CD4-positive, alpha-beta T cell (primary cell): ENCODE data around the gene ING1. TPM values are rescaled to one million over a fixed set of nuclear protein-coding genes. Genes with fewer than 3 reads are reported as not detected.
"Not testable (repeated sequence)": the region's sequence is repeated elsewhere in the genome, so short reads cannot be mapped to it uniquely, and the experiment has no call there.

Source experiments
- ATAC-seq: fragments of 200-7000 bp; cut with Tn5 transposase; one replicate; pipeline ENCODE4 v1.10.0; 2022; ENCODE audit warnings: mild to moderate bottlenecking; ENCODE audit not compliant: poor library complexity
- CTCF ChIA-PET: fragments of 350-600 bp; sonication (Branson Sonifier 250); formaldehyde crosslinking; loops from one replicate; lab custom pipeline; 2021; ENCODE audit warnings: antibody characterized with exemption, inconsistent platforms; lab: Charles Lee
- POLR2A ChIA-PET: fragments of 350-600 bp; sonication (Branson Sonifier 250); formaldehyde crosslinking; loops from one replicate; lab custom pipeline; 2021; ENCODE audit warnings: antibody characterized with exemption, inconsistent platforms; lab: Charles Lee
- DNase-seq, 14 experiments: peaks; one replicate each; pipeline ENCODE4 v3.0.0-alpha.2; 2013 to 2020; ENCODE audit warnings: mixed read lengths in 2 of 14
- H3K27ac ChIP-seq, 2 donors: one replicate each; pipeline versions ENCODE4 v1.5.1 to v1.7.0; 2013; ENCODE audit warnings: low read length in 2 of 2, low read depth in 1 of 2, mild to moderate bottlenecking in 1 of 2
- H3K27me3 ChIP-seq, 2 experiments: 1 replicate in 1 of 2; 2 replicates in 1 of 2; pipeline versions ENCODE4 v1.6.1 to v1.7.0; 2013; ENCODE audit warnings: low read length in 2 of 2, control low read depth in 1 of 2, mild to moderate bottlenecking in 1 of 2, moderate library complexity in 1 of 2; ENCODE audit not compliant: insufficient read depth in 2 of 2, control insufficient read depth in 1 of 2
- H3K36me3 ChIP-seq: one replicate; pipeline ENCODE4 v1.6.1; 2013; ENCODE audit warnings: low read length, control low read depth; ENCODE audit not compliant: insufficient read depth
- H3K4me1 ChIP-seq: one replicate; pipeline ENCODE4 v1.6.1; 2013; ENCODE audit warnings: low read length, control low read depth; ENCODE audit not compliant: insufficient read depth
- H3K4me3 ChIP-seq: one replicate; pipeline ENCODE4 v1.5.1; 2013; ENCODE audit warnings: mild to moderate bottlenecking, low read length, moderate library complexity
- H3K9me3 ChIP-seq, 2 experiments: 1 replicate in 1 of 2; 2 replicates in 1 of 2; pipeline versions ENCODE4 v1.6.1 to v1.7.0; 2013; ENCODE audit warnings: low read length in 2 of 2, mild to moderate bottlenecking in 2 of 2, control low read depth in 1 of 2, moderate library complexity in 1 of 2; ENCODE audit not compliant: control insufficient read depth in 1 of 2, insufficient read depth in 1 of 2
- H3K27ac Mint-ChIP-seq: one replicate; pipeline ENCODE4 v1.8.0; 2020; ENCODE audit warnings: mixed read lengths
- H3K27me3 Mint-ChIP-seq: one replicate; pipeline ENCODE4 v1.8.0; 2021; ENCODE audit warnings: mixed read lengths
- H3K36me3 Mint-ChIP-seq: one replicate; pipeline ENCODE4 v1.8.0; 2021; ENCODE audit warnings: low read depth, mixed read lengths
- H3K4me1 Mint-ChIP-seq: one replicate; pipeline ENCODE4 v1.8.0; 2021; ENCODE audit warnings: low read depth, mixed read lengths
- H3K4me3 Mint-ChIP-seq: one replicate; pipeline ENCODE4 v1.8.0; 2020; ENCODE audit warnings: mild to moderate bottlenecking, mixed read lengths
- H3K9me3 Mint-ChIP-seq: one replicate; pipeline ENCODE4 v1.8.0; 2020; ENCODE audit warnings: mixed read lengths
- intact Hi-C, 2 experiments: fragments of 100-400 bp; cut with DNase I in 1 of 2; cut with micrococcal nuclease in 1 of 2; formaldehyde crosslinking; loops; one replicate each; pipeline versions ENCODE4 v1.15.1 to v1.9.0; 2023 to 2025; cut with DNase I, micrococcal nuclease
- total RNA-seq, 174 experiments: library from RNA in 2 of 174; stranded (reverse) in 2 of 174; gene quantifications; one replicate each; pipeline ENCODE4 v1.2.3 and lab custom pipeline; 2021 to 2026
- TF ChIP-seq, protein P1 (sequence below): fragments of 200-600 bp; IDR thresholded peaks from one replicate; pipeline ENCODE4 v1.8.0; 2022; ENCODE audit warnings: antibody characterized with exemption, mild to moderate bottlenecking

ING1 gene
- total RNA-seq, 2 experiments from 2014 or later = 14.6 to 16.2 TPM

DNA sequence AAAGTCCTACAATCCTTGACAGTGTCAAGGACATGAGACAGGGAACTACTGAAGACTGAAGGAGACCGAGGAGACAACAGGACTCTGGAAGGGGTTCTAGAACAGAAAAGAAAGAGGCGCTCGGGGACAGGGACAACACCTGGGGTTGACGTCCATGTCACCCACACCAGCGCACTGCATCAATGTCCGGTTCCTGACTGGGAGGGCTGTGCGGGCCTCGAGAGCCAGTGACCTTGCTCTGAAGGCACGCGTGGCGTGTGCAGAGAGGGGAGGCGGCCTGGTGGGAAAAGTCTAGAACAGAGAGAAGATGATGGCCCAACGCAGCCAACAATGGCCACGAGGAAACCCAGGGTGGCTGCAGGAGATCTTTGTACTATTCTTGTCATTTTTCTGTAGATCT is 13.3 kb upstream of the ING1 start:
- H3K4me3 Mint-ChIP-seq = no peak overlapping the region
- peaks cover 79% of the 10 kb centered on the region for H3K36me3 Mint-ChIP-seq
- ChIA-PET POLR2A (no interaction called here), CTCF (no interaction called here)
- H3K27ac Mint-ChIP-seq = no peak overlapping the region
- H3K4me3 ChIP-seq = no peak overlapping the region
- intact Hi-C loops = loop anchor here in 1 of 2 experiments (5.0 to 10.0 kb wide), 3 partner anchors 88 to 485 kb away; no protein-coding TSS in a partner anchor
- peaks cover 50% of the 10 kb centered on the region for H3K4me1 Mint-ChIP-seq
- ATAC-seq (no peak), DNase-seq (no peak)
- no peaks in the 10 kb centered on the region for H3K9me3 Mint-ChIP-seq
- no peaks in the 10 kb centered on the region for H3K27me3 Mint-ChIP-seq
- no peaks in the 10 kb centered on the region for H3K27me3 ChIP-seq
- H3K27ac ChIP-seq = no peak overlapping the region
- no peaks in the 10 kb centered on the region for H3K9me3 ChIP-seq
- H3K4me1 ChIP-seq = peaks cover 38% of the 10 kb centered on the region
- TF ChIP-seq, protein P1, sequence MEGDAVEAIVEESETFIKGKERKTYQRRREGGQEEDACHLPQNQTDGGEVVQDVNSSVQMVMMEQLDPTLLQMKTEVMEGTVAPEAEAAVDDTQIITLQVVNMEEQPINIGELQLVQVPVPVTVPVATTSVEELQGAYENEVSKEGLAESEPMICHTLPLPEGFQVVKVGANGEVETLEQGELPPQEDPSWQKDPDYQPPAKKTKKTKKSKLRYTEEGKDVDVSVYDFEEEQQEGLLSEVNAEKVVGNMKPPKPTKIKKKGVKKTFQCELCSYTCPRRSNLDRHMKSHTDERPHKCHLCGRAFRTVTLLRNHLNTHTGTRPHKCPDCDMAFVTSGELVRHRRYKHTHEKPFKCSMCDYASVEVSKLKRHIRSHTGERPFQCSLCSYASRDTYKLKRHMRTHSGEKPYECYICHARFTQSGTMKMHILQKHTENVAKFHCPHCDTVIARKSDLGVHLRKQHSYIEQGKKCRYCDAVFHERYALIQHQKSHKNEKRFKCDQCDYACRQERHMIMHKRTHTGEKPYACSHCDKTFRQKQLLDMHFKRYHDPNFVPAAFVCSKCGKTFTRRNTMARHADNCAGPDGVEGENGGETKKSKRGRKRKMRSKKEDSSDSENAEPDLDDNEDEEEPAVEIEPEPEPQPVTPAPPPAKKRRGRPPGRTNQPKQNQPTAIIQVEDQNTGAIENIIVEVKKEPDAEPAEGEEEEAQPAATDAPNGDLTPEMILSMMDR = no peak
- peaks cover 63% of the 10 kb centered on the region for H3K36me3 ChIP-seq

DNA sequence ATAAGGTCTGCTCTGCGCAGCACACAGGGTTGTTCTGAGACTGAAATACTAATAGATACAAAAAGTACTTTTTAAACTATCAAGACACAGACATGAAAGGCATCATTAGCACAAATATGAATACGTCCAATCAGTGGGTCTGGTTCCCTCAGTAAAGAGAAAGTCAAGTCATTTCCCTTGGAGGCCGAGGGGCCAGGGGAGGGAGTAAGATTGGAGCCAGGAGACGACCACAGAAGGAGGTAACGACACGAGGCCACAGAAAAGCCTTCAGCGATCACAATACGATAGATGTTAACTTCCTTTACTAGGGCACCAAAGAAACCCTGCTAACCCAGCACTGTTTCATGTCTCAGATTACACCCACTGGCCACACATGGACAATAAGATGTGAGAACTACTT is 12.9 kb upstream of the ING1 start:
- Histone ChIP-seq H3K9me3 (no peaks in the 10 kb centered on the region), H3K36me3 (peaks cover 61% of the 10 kb centered on the region), H3K27me3 (no peaks in the 10 kb centered on the region), H3K4me1 (peaks cover 42% of the 10 kb centered on the region), H3K4me3 (no peak overlapping the region), H3K27ac (no peak overlapping the region)
- Mint-ChIP-seq H3K4me3 (no peak overlapping the region), H3K27ac (no peak overlapping the region), H3K4me1 (peaks cover 54% of the 10 kb centered on the region), H3K36me3 (peaks cover 83% of the 10 kb centered on the region), H3K27me3 (no peaks in the 10 kb centered on the region), H3K9me3 (no peaks in the 10 kb centered on the region)
- ChIA-PET CTCF (no interaction called here), POLR2A (no interaction called here)
- ATAC-seq (no peak), DNase-seq (no peak)
- intact Hi-C loops = loop anchor here in 1 of 2 experiments (5.0 to 10.0 kb wide), 3 partner anchors 88 to 484 kb away; no protein-coding TSS in a partner anchor
- TF ChIP-seq, protein P1 = no peak

DNA sequence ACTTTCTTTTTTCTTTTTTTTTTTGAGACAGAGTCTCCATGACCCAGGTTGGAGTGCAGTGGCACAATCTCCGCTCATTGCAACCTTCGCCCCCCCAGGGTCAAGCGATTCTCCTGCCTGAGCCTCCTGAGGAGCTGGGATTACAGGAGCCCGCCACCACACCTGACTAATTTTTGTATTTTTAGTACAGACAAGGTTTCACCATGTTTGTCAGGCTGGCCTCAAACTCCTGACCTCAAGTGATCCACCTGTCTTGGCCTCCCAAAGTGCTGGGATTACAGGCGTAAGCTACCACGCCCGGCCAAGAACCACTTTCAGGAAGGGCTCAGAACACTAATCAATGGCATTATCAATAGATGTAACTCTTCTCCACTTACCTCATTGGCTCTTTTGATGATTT is 12.4 kb upstream of the ING1 start:
- CTCF ChIA-PET, POLR2A ChIA-PET, H3K9me3 Mint-ChIP-seq, H3K27me3 Mint-ChIP-seq, ATAC-seq, H3K9me3 ChIP-seq, H3K27me3 ChIP-seq, H3K27ac ChIP-seq, DNase-seq, H3K27ac Mint-ChIP-seq, H3K4me3 Mint-ChIP-seq, H3K4me3 ChIP-seq: not testable (repeated sequence)
- peaks cover 61% of the 10 kb centered on the region for H3K36me3 ChIP-seq
- peaks cover 80% of the 10 kb centered on the region for H3K36me3 Mint-ChIP-seq
- H3K4me1 Mint-ChIP-seq = peaks cover 55% of the 10 kb centered on the region
- H3K4me1 ChIP-seq = peaks cover 43% of the 10 kb centered on the region
- intact Hi-C loops = loop anchor here in 1 of 2 experiments (5.0 to 10.0 kb wide), 3 partner anchors 89 to 484 kb away; no protein-coding TSS in a partner anchor

DNA sequence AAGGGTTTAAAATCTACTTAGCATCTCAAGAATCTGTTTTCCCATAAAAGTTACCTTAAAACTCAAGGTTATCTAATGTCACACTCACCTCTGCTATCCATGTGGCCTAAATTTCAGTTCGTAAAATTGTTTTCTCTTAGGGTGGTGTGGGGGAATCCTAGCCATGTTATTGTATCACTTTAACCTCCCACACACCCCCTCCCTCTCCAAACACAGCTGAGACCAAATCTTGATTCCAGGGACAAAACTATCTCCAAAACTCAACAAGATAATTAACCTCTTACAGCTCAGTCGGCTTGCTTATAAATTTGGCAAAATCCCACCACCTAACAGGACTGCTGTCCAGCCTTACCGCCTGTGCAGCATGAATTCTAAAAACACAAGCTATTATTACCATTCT is 11.4 kb upstream of the ING1 start:
- intact Hi-C loops = loop anchor here in 1 of 2 experiments (5.0 to 10.0 kb wide), 3 partner anchors 90 to 483 kb away; no protein-coding TSS in a partner anchor
- Mint-ChIP-seq H3K27me3 (no peaks in the 10 kb centered on the region), H3K4me1 (peaks cover 56% of the 10 kb centered on the region), H3K36me3 (peaks cover 75% of the 10 kb centered on the region), H3K9me3 (no peaks in the 10 kb centered on the region), H3K27ac (peak overlapping the region; percentile 35), H3K4me3 (no peak overlapping the region)
- TF ChIP-seq, protein P1 = no peak
- POLR2A ChIA-PET = no interaction called here
- H3K4me3 ChIP-seq = no peak overlapping the region
- peaks cover 47% of the 10 kb centered on the region for H3K4me1 ChIP-seq
- H3K9me3 ChIP-seq = no peaks in the 10 kb centered on the region
- ATAC-seq (no peak), DNase-seq (no peak)
- CTCF ChIA-PET = no interaction called here
- H3K36me3 ChIP-seq = peaks cover 53% of the 10 kb centered on the region
- no peaks in the 10 kb centered on the region for H3K27me3 ChIP-seq
- H3K27ac ChIP-seq = no peak overlapping the region
